HG03280 (cell line): ENCODE results near the gene ACAP2.

Experiments used
- ATAC-seq: cut with Tn5 transposase; IDR thresholded peaks from one replicate; pipeline ENCODE4 v1.9.1; 2021; ENCODE audit warnings: mild to moderate bottlenecking, moderate library complexity; ENCODE audit not compliant: unreplicated experiment

Gene ACAP2

DNA sequence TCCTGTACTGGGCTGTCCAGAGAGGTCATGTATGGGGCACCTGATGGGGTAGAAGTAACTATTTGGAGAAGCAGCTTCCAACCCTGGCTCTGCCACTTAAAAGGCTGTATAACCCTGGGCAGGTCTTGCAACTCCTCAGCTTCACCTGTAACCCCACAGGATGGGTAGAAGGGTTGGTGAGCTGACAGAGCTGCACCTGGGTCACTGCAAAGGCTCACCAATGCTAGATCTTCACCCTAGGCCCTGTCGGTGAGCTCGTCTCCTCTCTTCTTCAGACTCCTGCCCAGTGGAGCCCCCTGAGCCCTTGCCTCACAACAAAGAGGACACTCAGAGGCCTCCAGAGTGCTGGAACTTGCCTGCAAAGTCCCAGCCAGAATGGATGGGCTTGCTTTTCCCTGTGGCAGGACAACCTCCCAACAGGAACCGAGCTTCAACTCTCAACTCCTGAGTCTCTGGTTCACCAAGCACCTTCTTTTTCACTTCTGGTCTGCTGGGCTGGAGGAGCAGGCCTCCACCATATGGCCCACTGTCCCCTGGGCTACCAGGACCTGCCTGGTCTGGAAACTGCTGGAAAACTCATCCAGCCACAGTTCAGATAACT lies 217.7 kb downstream of the ACAP2 start:
- no peak for ATAC-seq
